NOMO-1 treated with dmso at 0.1 percent for 144 hours (cell line): ENCODE data around the gene RNF123.

Source experiments
- DNase-seq: peaks from one replicate; lab custom pipeline; 2025; ENCODE audit not compliant: unreplicated experiment; lab: John Stamatoyannopoulos, UW

Gene RNF123

GRCh38 chr3:49700453-49701128 lies 11.2 kb downstream of the RNF123 start:
- DNase-seq: no peak

DNA sequence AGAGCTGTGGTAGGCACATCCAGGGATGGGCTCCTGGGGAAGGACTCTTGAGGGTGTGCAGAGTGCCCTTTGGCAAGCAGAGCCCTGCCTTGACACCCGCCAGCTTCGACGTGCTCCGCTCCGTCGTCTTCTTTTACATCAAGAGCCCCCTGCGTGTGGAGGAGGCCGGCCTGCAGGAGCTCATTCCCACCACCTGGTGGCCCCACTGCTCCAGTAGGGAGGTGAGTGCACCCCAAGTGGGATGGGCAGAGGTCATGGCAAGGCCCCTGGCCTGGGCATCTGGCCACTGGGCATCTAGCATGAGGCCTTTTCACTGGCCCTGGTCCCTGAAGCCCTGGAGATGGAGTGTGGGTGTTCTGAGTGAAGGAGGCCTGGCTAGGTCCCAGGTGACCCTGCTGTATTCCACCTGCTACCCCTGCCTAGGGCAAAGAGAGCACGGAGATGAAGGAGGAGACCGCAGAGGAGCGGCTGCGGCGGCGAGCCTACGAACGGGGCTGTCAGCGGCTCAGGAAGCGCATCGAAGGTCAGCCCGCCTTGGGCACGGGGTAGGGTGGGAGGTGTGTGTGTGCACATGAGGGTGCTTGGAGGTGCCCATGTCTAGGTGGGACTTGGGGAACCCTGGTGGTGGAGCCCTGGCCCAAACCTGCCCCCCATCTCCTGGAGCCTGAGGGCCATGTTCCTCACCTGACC lies 12.2 kb downstream of the RNF123 start:
- no peak for DNase-seq

GRCh38 chr3:49702672-49703071 lies 13.3 kb downstream of the RNF123 start:
- DNase-seq: no peak

- no peak for DNase-seq
Observed at GRCh38 chr3:49703443-49703927, 14.1 kb downstream of the RNF123 start.

GRCh38 chr3:49703956-49704355 lies 14.6 kb downstream of the RNF123 start:
- DNase-seq: no peak

- DNase-seq: no peak
Observed at GRCh38 chr3:49704629-49705028, 15.3 kb downstream of the RNF123 start.

DNA sequence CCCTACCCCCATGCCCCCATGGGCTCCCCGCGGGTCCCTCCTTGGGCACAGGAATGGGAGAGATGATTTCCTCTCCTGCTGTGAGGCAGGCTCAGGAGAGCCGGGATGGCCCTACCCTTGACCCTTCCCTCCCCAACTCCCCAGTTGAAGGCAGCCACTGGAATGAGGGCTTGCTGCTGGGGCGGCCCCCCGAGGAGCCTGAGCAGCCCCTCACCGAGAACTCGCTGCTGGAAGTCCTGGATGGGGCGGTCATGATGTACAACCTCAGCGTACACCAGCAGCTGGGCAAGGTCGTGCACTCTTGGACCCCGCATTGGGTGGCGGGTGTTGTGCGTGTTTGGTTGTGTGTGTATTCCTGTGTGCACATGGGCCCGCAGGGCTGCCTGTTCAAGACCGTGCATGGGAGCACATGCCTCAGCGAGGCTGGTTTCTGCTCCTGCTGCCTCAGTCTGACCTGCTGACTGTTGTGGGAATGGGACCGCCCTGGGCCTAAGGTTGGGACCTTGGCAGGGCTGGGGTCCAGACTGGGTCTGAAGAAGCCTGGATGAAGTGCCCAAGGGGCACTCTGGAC lies 16.1 kb downstream of the RNF123 start:
- no peak for DNase-seq

GRCh38 chr3:49706456-49707112 lies 17.2 kb downstream of the RNF123 start:
- DNase-seq: no peak

DNA sequence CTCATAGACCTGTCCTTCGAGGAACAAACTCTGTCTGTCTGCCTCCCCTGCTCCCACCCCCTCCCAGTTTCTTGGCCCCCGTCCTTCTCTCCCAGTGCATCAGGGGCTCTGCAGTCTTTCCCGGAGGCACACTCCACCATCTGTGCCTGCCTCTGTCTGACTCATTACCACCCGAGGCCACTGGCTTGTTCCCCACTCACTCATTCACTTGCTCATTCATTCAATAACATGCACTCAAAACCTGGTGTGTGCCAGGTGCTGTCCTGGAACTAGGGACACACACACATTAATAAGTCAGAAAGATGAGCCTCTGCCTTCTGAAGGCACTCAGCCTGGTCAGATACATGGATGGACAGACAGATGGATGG lies 17.7 kb downstream of the RNF123 start:
- no peak for DNase-seq

GRCh38 chr3:49709852-49710251 lies 20.5 kb downstream of the RNF123 start:
- no peak for DNase-seq

GRCh38 chr3:49711489-49711888 lies 22.1 kb downstream of the RNF123 start:
- DNase-seq: no peak

DNA sequence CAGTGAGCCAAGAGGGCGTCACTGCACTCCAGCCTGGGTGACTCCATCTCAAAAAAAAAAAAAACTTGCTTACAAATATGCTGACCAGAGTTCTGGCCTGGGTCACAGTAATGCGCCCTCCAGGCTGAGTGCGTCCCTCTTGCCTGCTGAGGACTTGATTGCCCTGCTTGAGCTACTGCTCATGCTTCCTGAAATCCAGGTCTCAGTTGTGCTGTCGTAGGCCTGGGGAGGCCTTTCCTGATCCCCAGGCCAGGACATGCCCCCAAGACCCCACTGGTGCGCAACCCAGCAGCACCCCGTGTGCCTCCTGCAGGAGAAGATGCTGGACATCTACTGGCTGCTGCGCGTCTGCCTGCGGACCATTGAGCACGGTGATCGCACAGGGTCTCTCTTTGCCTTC lies 22.8 kb downstream of the RNF123 start:
- no peak for DNase-seq

GRCh38 chr3:49712631-49713317 lies 23.4 kb downstream of the RNF123 start:
- DNase-seq: no peak

GRCh38 chr3:49713336-49714105 lies 24.2 kb downstream of the RNF123 start:
- DNase-seq: no peak

DNA sequence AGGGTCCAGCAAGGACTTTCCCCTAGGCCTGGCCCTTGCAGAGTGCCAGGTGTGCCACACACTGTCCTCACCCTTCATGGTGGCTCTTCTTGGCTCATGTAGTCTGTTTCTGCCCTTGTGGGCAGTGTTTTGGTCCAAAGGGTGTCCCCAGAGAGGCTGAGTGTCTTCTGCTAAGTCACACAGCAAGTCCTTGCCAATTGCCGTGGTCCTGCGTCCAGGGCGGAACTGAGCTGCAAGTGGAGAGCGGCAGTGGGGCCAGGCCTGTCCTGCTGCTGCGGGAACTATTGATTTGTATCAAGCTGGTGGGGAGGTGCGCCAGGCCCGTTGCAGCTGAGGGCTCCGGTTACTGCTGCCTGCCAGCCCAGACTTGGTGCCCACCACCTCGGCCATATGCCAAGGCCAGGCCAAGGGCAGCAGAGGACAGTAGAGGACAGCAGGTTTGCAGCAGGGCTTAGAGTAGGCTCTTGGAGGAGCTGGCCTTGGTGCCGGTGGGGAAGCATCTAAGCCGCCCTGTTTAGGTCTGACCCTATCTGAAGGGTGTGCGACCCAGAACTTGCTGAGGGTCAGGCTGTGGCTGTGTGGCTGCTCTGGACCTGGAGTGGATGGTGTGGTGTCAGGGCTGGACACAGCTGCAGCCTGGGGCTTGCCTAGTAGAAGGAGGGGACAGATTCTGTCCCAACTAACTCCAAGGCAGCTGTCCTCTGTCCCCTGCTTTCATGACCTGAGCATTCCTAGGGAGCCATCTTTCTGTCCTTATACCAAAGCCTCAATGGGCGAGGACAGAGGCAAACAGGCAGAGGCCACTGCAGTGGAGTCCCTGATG lies 25.6 kb downstream of the RNF123 start:
- DNase-seq: no peak

DNA sequence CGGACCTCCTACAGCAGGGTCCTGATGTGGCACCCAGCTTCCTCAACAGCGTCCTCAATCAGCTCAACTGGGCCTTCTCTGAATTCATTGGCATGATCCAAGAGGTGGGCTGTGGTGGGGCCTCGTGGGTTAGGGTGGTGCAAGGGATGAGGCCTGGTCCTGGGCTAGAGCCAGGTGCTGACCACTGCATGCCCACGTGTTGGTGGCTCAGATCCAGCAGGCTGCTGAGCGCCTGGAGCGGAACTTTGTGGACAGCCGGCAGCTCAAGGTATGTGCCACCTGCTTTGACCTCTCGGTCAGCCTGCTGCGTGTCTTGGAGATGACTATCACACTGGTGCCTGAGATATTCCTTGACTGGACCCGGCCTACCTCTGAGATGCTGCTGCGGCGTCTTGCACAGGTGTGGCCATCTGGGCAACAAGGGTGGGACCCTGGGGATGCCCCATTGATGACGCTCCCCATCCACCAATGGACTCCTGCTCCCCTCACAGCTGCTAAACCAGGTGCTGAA lies 26.3 kb downstream of the RNF123 start:
- DNase-seq: no peak

DNA sequence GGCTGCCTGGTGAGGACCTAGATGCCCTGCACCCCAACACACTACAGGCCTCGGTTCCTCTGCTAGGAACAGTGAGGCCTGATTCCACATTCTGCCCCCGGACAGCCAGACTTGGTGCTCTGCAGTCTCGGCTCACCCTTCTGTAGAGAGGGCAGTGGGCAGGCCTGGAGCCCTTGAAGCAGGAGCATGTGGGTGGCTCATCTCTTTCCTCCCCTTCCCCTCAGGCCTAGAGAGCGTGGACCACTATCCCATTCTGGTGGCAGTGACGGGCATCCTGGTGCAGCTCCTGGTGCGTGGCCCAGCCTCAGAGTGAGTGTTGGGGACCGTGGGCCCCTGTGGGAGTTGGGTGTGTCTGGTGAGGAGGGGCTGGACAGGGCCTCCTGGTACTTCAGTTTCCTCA lies 26.8 kb downstream of the RNF123 start:
- DNase-seq: no peak

DNA sequence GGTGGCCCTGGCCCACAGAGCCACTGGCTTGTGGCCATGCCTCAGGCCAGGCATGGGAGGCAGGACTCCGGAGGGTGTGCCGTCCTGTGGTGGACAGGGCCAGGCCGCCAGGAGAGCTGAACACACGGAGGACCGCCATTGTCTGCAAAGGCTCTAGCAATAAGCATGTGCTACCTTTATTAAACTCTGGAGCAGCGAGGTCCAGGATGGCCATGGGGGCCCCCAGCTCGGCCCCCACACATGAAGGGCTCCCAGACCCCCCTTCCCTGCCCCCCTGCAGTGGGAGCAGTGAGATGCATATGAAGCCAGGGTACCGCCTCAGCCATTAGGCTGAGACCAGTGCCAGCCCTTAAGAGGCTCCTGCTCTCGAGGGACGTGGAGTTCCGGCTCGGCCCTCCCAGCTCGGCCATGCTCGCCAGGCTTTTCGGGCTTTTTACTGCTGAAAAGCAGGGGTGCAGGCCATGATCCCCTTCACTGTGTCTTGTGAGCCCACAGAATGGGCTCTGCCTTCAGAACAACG lies 27.4 kb downstream of the RNF123 start:
- DNase-seq: no peak
